ENCODE measurements around the gene NCKAP1. TPM values are rescaled to one million over a fixed set of nuclear protein-coding genes. Genes with fewer than 3 reads are reported as not detected.

Gene NCKAP1
- total and polyA plus RNA-seq, 2 of the 4 experiments (the other 2 are of a cell fraction) = 91.1 to 160 TPM

DNA sequence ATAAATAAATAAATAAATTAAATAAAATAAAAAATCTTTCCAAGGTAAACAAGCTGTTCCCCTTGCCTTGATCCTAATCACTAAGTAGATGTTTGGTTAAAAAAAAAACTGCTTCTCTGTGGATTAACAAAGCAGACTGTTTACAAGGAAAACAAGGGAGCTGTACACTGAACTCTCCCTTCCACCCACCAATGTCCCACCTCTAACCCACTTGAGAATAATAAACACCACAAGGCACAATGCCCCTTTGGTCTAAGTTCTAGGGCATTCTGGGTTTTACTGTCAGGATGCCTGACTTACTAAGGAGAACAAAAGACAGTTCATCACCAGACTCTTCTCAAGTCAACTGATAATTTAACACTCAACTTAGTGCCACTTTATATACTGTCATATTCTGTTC lies 83.5 kb downstream of the NCKAP1 start:
- H3K36me3 ChIP-seq (ENCODE audit: control insufficient read depth, insufficient read depth, low read length) = peaks cover 14% of the 10 kb centered on the region
- in situ Hi-C loops (cut with MboI; ENCODE audit: low sequenced_read_pairs) (no loop called here), dilution Hi-C loops (cut with HindIII; ENCODE audit: low sequenced_read_pairs, unreplicated experiment) (no loop called here), intact Hi-C loops (cut with micrococcal nuclease) (no loop called here)
- no peak overlapping the region for H3K18ac ChIP-seq (ENCODE audit: low read depth, low read length)
- no peaks in the 10 kb centered on the region for H3K9me3 ChIP-seq (ENCODE audit: control insufficient read depth, insufficient read depth, low read length)
- H3K4me3 ChIP-seq (ENCODE audit: insufficient read depth, low read depth, low read length) = no peak overlapping the region
- H4K5ac ChIP-seq (ENCODE audit: low read depth, low read length) = no peak overlapping the region
- no peak overlapping the region for H3K4ac ChIP-seq (ENCODE audit: low read depth, low read length)
- no peak overlapping the region for H2BK120ac ChIP-seq (ENCODE audit: low read depth, low read length)
- peak overlapping the region; percentile 38; the same call in 1 of the 2 replicates for H3K23ac ChIP-seq (ENCODE audit: low read depth, low read length)
- H2AK9ac ChIP-seq (replicated peaks; ENCODE audit: low read depth, low read length, poor library complexity) = no peak overlapping the region
- H3K27ac ChIP-seq (ENCODE audit: insufficient read depth, low read length) = no peak overlapping the region
- no peak overlapping the region for H2BK15ac ChIP-seq (ENCODE audit: low read depth, low read length)
- DNase-seq (no peak), ATAC-seq (ENCODE audit: low read depth) (no peak)
- H4K8ac ChIP-seq (ENCODE audit: low read depth in 2 of 2, low read length in 2 of 2) = no peak overlapping the region
- H3K9ac ChIP-seq (ENCODE audit: low read depth, low read length) = no peak overlapping the region
- POLR2A ChIA-PET (ENCODE audit: unreplicated experiment) = no interaction called here
- no peak overlapping the region for H4K91ac ChIP-seq (ENCODE audit: insufficient read depth, low read depth, low read length)
- no peak overlapping the region for H3K56ac ChIP-seq (ENCODE audit: extremely low read depth, insufficient read depth, low read length)
- no peak overlapping the region for H2BK20ac ChIP-seq (ENCODE audit: low read depth, low read length)
- H4K20me1 ChIP-seq (ENCODE audit: insufficient read depth, low read length) = peaks cover 2% of the 10 kb centered on the region; the same call in 1 of the 2 replicates
- H3K4me2 ChIP-seq (ENCODE audit: low read depth, low read length) = no peak overlapping the region
- H2AK5ac ChIP-seq (ENCODE audit: low read depth, low read length) = no peak overlapping the region
- BruUV-seq (replicated peaks) = no TSS peak
- peaks cover 3 to 13% of the 10 kb centered on the region in 2 experiments; a peak in 3 of 4 replicates for H3K79me1 ChIP-seq (ENCODE audit: low read depth in 1 of 2, low read length in 2 of 2)
- no peak overlapping the region for H2BK5ac ChIP-seq (ENCODE audit: low read depth, low read length, poor library complexity, severe bottlenecking)
- 0 out of 2 replicates have a peak overlapping the region, but pooled peaks have one; percentile 32 for H3K14ac ChIP-seq (replicated peaks; ENCODE audit: low read depth, low read length)
- H3K27me3 ChIP-seq (ENCODE audit: control insufficient read depth, insufficient read depth, low read length) = no peaks in the 10 kb centered on the region
- TF ChIP-seq POLR2A (IDR thresholded peaks at IDR 0.05; ENCODE audit: low read depth, low read length) = no peak
- TF ChIP-seq, protein P1, sequence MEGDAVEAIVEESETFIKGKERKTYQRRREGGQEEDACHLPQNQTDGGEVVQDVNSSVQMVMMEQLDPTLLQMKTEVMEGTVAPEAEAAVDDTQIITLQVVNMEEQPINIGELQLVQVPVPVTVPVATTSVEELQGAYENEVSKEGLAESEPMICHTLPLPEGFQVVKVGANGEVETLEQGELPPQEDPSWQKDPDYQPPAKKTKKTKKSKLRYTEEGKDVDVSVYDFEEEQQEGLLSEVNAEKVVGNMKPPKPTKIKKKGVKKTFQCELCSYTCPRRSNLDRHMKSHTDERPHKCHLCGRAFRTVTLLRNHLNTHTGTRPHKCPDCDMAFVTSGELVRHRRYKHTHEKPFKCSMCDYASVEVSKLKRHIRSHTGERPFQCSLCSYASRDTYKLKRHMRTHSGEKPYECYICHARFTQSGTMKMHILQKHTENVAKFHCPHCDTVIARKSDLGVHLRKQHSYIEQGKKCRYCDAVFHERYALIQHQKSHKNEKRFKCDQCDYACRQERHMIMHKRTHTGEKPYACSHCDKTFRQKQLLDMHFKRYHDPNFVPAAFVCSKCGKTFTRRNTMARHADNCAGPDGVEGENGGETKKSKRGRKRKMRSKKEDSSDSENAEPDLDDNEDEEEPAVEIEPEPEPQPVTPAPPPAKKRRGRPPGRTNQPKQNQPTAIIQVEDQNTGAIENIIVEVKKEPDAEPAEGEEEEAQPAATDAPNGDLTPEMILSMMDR (conservative IDR thresholded peaks at IDR 0.05; ENCODE audit: low read depth, low read length) = no peak
- TF ChIP-seq FOS (IDR thresholded peaks at IDR 0.05; ENCODE audit: low read depth, low read length) = no peak
- TF ChIP-seq RAD21 (IDR thresholded peaks at IDR 0.05; ENCODE audit: low read length) = no peak
- TF ChIP-seq BHLHE40 (IDR thresholded peaks at IDR 0.05; ENCODE audit: low read depth, low read length) = no peak
- no peak for TF ChIP-seq NFE2L2 (IDR thresholded peaks at IDR 0.05; ENCODE audit: low read depth, low read length)
- TF ChIP-seq, protein P2, sequence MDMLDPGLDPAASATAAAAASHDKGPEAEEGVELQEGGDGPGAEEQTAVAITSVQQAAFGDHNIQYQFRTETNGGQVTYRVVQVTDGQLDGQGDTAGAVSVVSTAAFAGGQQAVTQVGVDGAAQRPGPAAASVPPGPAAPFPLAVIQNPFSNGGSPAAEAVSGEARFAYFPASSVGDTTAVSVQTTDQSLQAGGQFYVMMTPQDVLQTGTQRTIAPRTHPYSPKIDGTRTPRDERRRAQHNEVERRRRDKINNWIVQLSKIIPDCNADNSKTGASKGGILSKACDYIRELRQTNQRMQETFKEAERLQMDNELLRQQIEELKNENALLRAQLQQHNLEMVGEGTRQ (IDR thresholded peaks at IDR 0.05; ENCODE audit: low read depth, low read length) = no peak
- TF ChIP-seq CEBPB (IDR thresholded peaks at IDR 0.05; ENCODE audit: low read depth, low read length) = no peak
- no peak for TF ChIP-seq CHD1 (IDR thresholded peaks at IDR 0.05; ENCODE audit: low read depth, low read length)
- TF ChIP-seq MXI1 (IDR thresholded peaks at IDR 0.05; ENCODE audit: borderline replicate concordance, low read depth, low read length) = no peak
- no peak for TF ChIP-seq RCOR1 (IDR thresholded peaks at IDR 0.05; ENCODE audit: insufficient replicate concordance, low read length)
- TF ChIP-seq MAFK (IDR thresholded peaks at IDR 0.05; ENCODE audit: low read depth, low read length) = no peak
- TF ChIP-seq, protein P3, sequence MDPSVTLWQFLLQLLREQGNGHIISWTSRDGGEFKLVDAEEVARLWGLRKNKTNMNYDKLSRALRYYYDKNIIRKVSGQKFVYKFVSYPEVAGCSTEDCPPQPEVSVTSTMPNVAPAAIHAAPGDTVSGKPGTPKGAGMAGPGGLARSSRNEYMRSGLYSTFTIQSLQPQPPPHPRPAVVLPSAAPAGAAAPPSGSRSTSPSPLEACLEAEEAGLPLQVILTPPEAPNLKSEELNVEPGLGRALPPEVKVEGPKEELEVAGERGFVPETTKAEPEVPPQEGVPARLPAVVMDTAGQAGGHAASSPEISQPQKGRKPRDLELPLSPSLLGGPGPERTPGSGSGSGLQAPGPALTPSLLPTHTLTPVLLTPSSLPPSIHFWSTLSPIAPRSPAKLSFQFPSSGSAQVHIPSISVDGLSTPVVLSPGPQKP (IDR thresholded peaks at IDR 0.05; ENCODE audit: borderline replicate concordance, low read depth, low read length) = no peak
- no peak for TF ChIP-seq RFX5 (IDR thresholded peaks at IDR 0.05; ENCODE audit: low read depth, low read length)
- no peak for TF ChIP-seq SMC3 (IDR thresholded peaks at IDR 0.05; ENCODE audit: low read depth, low read length)
- no peak for TF ChIP-seq MAZ (IDR thresholded peaks at IDR 0.05; ENCODE audit: borderline replicate concordance, low read depth, low read length)
- no peak overlapping the region for H2AFZ ChIP-seq (replicated peaks; ENCODE audit: low read length, poor library complexity)
- no peaks in the 10 kb centered on the region; the same call in 1 of the 2 replicates for H3K4me1 ChIP-seq (ENCODE audit: control insufficient read depth, insufficient read depth, low read length)
- CTCF ChIA-PET = interaction anchor here (1.4 kb wide), 1 partner anchor 20 kb away, joined by 3 read pairs; no protein-coding TSS in a partner anchor
- no peaks in the 10 kb centered on the region; the same call in 1 of the 2 replicates for H3K9me1 ChIP-seq (ENCODE audit: insufficient read depth, low read length)
